ENCODE measurements around the gene NDUFS4. TPM values are rescaled to one million over a fixed set of nuclear protein-coding genes. Genes with fewer than 3 reads are reported as not detected.
A peak's percentile ranks its signal among the peaks of the same experiment; 100 is the strongest.

The NDUFS4 gene
- total and polyA plus RNA-seq, 9 of the 15 experiments (the other 6 are each of a cell fraction or from before 2014, with no cell fraction given) = 68.7 to 313 (median 113) TPM

GRCh38 chr5:53554444-53554843, 6.0 kb upstream of the NDUFS4 start (continued):
- TF ChIP-seq, protein P1, sequence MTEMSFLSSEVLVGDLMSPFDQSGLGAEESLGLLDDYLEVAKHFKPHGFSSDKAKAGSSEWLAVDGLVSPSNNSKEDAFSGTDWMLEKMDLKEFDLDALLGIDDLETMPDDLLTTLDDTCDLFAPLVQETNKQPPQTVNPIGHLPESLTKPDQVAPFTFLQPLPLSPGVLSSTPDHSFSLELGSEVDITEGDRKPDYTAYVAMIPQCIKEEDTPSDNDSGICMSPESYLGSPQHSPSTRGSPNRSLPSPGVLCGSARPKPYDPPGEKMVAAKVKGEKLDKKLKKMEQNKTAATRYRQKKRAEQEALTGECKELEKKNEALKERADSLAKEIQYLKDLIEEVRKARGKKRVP (CRISPR knock-in tag; IDR thresholded peaks at IDR 0.05) = no peak

GRCh38 chr5:53555160-53555559, 5.3 kb upstream of the NDUFS4 start:
- Histone ChIP-seq H3K9ac (ENCODE audit: insufficient read depth in 1 of 2, low read depth in 2 of 2, low read length in 2 of 2) (no peak overlapping the region), H3K4me2 (ENCODE audit: insufficient read depth, low read length) (no peak overlapping the region), H4K20me1 (replicated peaks; ENCODE audit: control insufficient read depth, insufficient read depth, low read length) (no peaks in the 10 kb centered on the region), H3K4me1 (replicated peaks in 1 of 2; ENCODE audit: control insufficient read depth in 2 of 2, insufficient read depth in 2 of 2, low read length in 2 of 2) (peaks cover 0 to 20% of the 10 kb centered on the region in 2 experiments; a peak in 3 of 5 replicates), H3K4me3 (no peak overlapping the region), H3K27me3 (ENCODE audit: control insufficient read depth in 2 of 2, insufficient read depth in 2 of 2, low read length in 2 of 2) (no peaks in the 10 kb centered on the region), H3K36me3 (ENCODE audit: control insufficient read depth, insufficient read depth, low read length) (no peaks in the 10 kb centered on the region), H3K9me3 (replicated peaks; ENCODE audit: control insufficient read depth, insufficient read depth, low read depth, low read length) (peaks cover 6% of the 10 kb centered on the region), H2AFZ (ENCODE audit: low read depth, low read length) (0 out of 2 replicates have a peak overlapping the region, but pooled peaks have one; percentile 16), H3K27ac (ENCODE audit: extremely low read depth, low read depth, low read length) (no peak overlapping the region), H3K79me2 (ENCODE audit: control insufficient read depth, insufficient read depth, low read length) (no peaks in the 10 kb centered on the region), H3K9me1 (ENCODE audit: control insufficient read depth, insufficient read depth, low read length) (no peaks in the 10 kb centered on the region)
- peak; percentile 42; the same call in 1 of the 3 replicates for ATAC-seq
- no peak for DNase-seq (ENCODE audit: extremely low read depth in 1 of 4, low spot score in 3 of 4)
- in situ Hi-C loops (cut with MboI) = no loop called here
- CTCF ChIA-PET (ENCODE audit: low intra/inter-chr PET ratio) = no interaction called here
- intact Hi-C loops (cut with micrococcal nuclease) = no loop called here
- POLR2A ChIA-PET = interaction anchor here (0.6 kb wide), 1 partner anchor 11 kb away, joined by 3 read pairs; no protein-coding TSS in a partner anchor
- no peak for FAIRE-seq
- no TSS peak for BruUV-seq (replicated peaks)
- peak; percentile 23; the same call in 1 of the 2 replicates for TF ChIP-seq TOE1 (IDR thresholded peaks at IDR 0.05; ENCODE audit: borderline replicate concordance)
- no peak for TF ChIP-seq TOE1 (CRISPR knock-in tag; IDR thresholded peaks at IDR 0.05; ENCODE audit: borderline replicate concordance, low read depth)
- no peak for TF ChIP-seq ZBTB17 (CRISPR knock-in tag; IDR thresholded peaks at IDR 0.05)
- TF ChIP-seq, protein P2, sequence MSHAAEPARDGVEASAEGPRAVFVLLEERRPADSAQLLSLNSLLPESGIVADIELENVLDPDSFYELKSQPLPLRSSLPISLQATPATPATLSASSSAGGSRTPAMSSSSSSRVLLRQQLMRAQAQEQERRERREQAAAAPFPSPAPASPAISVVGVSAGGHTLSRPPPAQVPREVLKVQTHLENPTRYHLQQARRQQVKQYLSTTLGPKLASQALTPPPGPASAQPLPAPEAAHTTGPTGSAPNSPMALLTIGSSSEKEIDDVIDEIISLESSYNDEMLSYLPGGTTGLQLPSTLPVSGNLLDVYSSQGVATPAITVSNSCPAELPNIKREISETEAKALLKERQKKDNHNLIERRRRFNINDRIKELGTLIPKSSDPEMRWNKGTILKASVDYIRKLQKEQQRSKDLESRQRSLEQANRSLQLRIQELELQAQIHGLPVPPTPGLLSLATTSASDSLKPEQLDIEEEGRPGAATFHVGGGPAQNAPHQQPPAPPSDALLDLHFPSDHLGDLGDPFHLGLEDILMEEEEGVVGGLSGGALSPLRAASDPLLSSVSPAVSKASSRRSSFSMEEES (CRISPR knock-in tag; IDR thresholded peaks at IDR 0.05) = peak; percentile 77
- TF ChIP-seq, protein P3, sequence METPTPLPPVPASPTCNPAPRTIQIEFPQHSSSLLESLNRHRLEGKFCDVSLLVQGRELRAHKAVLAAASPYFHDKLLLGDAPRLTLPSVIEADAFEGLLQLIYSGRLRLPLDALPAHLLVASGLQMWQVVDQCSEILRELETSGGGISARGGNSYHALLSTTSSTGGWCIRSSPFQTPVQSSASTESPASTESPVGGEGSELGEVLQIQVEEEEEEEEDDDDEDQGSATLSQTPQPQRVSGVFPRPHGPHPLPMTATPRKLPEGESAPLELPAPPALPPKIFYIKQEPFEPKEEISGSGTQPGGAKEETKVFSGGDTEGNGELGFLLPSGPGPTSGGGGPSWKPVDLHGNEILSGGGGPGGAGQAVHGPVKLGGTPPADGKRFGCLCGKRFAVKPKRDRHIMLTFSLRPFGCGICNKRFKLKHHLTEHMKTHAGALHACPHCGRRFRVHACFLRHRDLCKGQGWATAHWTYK (CRISPR knock-in tag; IDR thresholded peaks at IDR 0.05) = no peak
- TF ChIP-seq, protein P4, sequence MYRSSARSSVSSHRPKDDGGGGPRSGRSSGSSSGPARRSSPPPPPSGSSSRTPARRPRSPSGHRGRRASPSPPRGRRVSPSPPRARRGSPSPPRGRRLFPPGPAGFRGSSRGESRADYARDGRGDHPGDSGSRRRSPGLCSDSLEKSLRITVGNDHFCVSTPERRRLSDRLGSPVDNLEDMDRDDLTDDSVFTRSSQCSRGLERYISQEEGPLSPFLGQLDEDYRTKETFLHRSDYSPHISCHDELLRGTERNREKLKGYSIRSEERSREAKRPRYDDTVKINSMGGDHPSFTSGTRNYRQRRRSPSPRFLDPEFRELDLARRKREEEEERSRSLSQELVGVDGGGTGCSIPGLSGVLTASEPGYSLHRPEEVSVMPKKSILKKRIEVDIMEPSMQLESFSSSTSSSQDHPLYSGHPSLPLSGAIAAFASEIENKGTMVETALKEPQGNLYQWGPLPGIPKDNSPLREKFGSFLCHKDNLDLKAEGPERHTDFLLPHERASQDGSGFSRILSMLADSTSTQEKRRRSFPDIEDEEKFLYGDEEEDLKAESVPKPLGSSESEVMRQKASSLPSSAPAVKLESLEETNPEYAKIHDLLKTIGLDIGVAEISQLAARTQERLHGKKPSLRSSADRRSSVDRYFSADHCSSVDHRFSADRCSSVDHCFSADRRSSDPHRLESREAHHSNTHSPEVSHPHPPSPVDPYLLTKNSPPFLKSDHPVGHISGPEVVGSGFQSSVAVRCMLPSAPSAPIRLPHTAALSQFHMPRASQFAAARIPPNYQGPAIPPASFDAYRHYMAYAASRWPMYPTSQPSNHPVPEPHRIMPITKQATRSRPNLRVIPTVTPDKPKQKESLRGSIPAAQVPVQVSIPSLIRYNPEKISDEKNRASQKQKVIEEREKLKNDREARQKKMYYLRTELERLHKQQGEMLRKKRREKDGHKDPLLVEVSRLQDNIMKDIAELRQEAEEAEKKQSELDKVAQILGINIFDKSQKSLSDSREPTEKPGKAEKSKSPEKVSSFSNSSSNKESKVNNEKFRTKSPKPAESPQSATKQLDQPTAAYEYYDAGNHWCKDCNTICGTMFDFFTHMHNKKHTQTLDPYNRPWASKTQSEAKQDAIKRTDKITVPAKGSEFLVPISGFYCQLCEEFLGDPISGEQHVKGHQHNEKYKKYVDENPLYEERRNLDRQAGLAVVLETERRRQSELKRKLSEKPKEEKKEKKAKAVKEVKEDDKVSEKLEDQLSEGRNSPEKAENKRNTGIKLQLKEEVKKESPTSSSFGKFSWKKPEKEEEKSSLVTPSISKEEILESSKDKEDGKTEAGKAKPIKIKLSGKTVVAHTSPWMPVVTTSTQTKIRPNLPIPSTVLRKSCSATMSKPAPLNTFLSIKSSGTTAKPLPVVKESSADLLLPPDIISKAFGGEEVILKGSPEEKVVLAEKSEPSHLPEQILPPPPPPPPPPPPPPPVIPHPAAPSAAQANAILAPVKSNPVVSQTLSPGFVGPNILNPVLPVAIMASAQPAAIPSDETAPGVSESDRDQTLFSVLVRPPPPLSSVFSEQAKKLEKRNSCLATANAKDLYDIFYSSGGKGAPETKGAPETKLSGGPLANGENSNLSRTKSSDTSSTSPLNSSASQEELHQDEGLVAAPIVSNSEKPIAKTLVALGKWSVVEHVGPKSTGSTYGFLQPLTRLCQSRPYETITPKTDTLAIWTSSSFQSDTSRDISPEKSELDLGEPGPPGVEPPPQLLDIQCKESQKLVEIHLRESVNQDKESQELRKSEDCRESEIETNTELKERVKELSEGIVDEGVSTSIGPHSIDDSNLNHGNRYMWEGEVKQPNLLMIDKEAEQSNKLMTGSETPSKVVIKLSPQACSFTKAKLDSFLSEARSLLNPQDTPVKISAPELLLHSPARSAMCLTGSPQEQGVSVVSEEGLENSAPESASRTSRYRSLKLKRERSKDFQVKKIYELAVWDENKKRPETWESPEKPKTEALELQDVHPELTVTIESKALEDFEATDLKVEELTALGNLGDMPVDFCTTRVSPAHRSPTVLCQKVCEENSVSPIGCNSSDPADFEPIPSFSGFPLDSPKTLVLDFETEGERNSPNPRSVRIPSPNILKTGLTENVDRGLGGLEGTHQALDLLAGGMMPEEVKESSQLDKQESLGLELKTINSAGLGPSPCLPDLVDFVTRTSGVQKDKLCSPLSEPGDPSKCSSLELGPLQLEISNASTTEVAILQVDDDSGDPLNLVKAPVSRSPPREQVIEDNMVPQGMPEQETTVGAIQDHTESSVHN (IDR thresholded peaks at IDR 0.05; ENCODE audit: borderline replicate concordance in 1 of 2, low read depth in 1 of 2) = no peak
- TF ChIP-seq CHCHD3 (CRISPR knock-in tag; IDR thresholded peaks at IDR 0.05) = no peak
